Loucy (cell line): ENCODE results near the gene LMTK3.

ENCODE experiments used
- CTCF ChIP-seq: fragments of 200-600 bp; sonication (generic); conservative IDR thresholded peaks from 2 replicates; pipeline ENCODE4 v1.5.1; 2014; ENCODE audit warnings: mild to moderate bottlenecking, antibody characterized with exemption, low read length
- EZH2phosphoT487 ChIP-seq: fragments of 200-600 bp; IDR thresholded peaks from 2 replicates; pipeline ENCODE4 v1.6.1; 2018; ENCODE audit warnings: antibody characterized with exemption, mild to moderate bottlenecking, moderate library complexity, borderline replicate concordance

- TF ChIP-seq EZH2phosphoT487 (no peak), CTCF (no peak)
Observed at GRCh38 chr19:48454150-48454730, 57.4 kb downstream of the LMTK3 start.
